Endothelial cell of umbilical vein (primary cell): ENCODE measurements around the gene PNPLA7. TPM values are rescaled to one million over a fixed set of nuclear protein-coding genes. Genes with fewer than 3 reads are reported as not detected.

Experiments
- BruUV-seq: library from RNA; stranded (reverse); fragments of 400-500 nt; replicated peaks from 2 replicates; lab custom pipeline; 2021; lab: Mats Ljungman, UMichigan
- CTCF ChIA-PET: fragments of 300-600, 350-600 bp; sonication (Branson Sonifier 250); formaldehyde crosslinking; loops from one replicate; lab custom pipeline; 2021; ENCODE audit warnings: antibody characterized with exemption, inconsistent platforms; lab: Charles Lee
- POLR2A ChIA-PET: fragments of 300-600, 350-600 bp; sonication (Branson Sonifier 250); formaldehyde crosslinking; loops from one replicate; lab custom pipeline; 2021; ENCODE audit warnings: antibody characterized with exemption, inconsistent platforms; lab: Charles Lee
- DNase-seq: peaks from one replicate; pipeline ENCODE4 v3.0.0-alpha.2; 2011; ENCODE audit warnings: low read depth, low spot score
- FAIRE-seq: peaks from 2 replicates; lab custom pipeline; 2011; peaks lifted over from hg19 to GRCh38; lab: Jason Lieb, UNC
- H2AFZ ChIP-seq: 2 replicates; pipeline ENCODE4 v1.6.0; 2012; ENCODE audit warnings: low read depth, low read length, control low read depth, inconsistent platforms
- H3K27ac ChIP-seq: 2 replicates; pipeline ENCODE4 v1.5.1; 2011; ENCODE audit warnings: low read depth, mild to moderate bottlenecking, control low read depth, low read length, moderate library complexity; ENCODE audit not compliant: insufficient read depth
- H3K27me3 ChIP-seq, 2 experiments: 2 replicates each; pipeline versions ENCODE4 v1.6.0 to v1.6.1; 2011; ENCODE audit warnings: low read length in 2 of 2, mixed read lengths in 1 of 2; ENCODE audit not compliant: control insufficient read depth in 2 of 2, insufficient read depth in 2 of 2
- H3K36me3 ChIP-seq, 2 experiments: 2 replicates in 1 of 2; 3 replicates in 1 of 2; pipeline ENCODE4 v1.5.1; 2011; ENCODE audit warnings: low read length in 2 of 2, mild to moderate bottlenecking in 1 of 2, moderate library complexity in 1 of 2; ENCODE audit not compliant: control insufficient read depth in 2 of 2, insufficient read depth in 2 of 2; ENCODE audit errors: extremely low read depth in 1 of 2
- H3K4me1 ChIP-seq: 3 replicates; pipeline ENCODE4 v1.5.1; 2011; ENCODE audit warnings: mild to moderate bottlenecking, low read length; ENCODE audit not compliant: control insufficient read depth, insufficient read depth; ENCODE audit errors: extremely low read depth
- H3K4me2 ChIP-seq: 2 replicates; pipeline ENCODE4 v1.6.1; 2011; ENCODE audit warnings: low read length, control low read depth, mixed read lengths; ENCODE audit not compliant: insufficient read depth
- H3K4me3 ChIP-seq, 3 experiments: fragments of 200-600 bp in 1 of 3; sonication (generic), shearing (Covaris generic) in 1 of 3; replicated peaks in 1 of 3; 2 replicates each; pipeline ENCODE4 v1.5.1; 2011 to 2016; ENCODE audit warnings: control low read depth in 3 of 3, low read length in 3 of 3, mild to moderate bottlenecking in 2 of 3, inconsistent platforms in 1 of 3, low read depth in 1 of 3, moderate library complexity in 1 of 3; ENCODE audit not compliant: insufficient read depth in 1 of 3
- H3K79me2 ChIP-seq: 2 replicates; pipeline ENCODE4 v1.6.0; 2012; ENCODE audit warnings: low read length, inconsistent platforms; ENCODE audit not compliant: control insufficient read depth, insufficient read depth
- H3K9ac ChIP-seq: replicated peaks from 2 replicates; pipeline ENCODE3; 2011; ENCODE audit warnings: low read length, control low read depth; ENCODE audit not compliant: insufficient read depth; ENCODE audit errors: extremely low read depth
- H3K9me1 ChIP-seq: replicated peaks from 3 replicates; pipeline ENCODE4 v1.6.0; 2011; ENCODE audit warnings: mild to moderate bottlenecking, low read length; ENCODE audit not compliant: control insufficient read depth, insufficient read depth; ENCODE audit errors: extremely low read depth
- H3K9me3 ChIP-seq: replicated peaks from 2 replicates; pipeline ENCODE4 v1.5.1; 2012; ENCODE audit warnings: low read length, inconsistent platforms; ENCODE audit not compliant: control insufficient read depth, insufficient read depth
- H4K20me1 ChIP-seq: replicated peaks from 2 replicates; pipeline ENCODE3; 2011; ENCODE audit warnings: mild to moderate bottlenecking, low read length; ENCODE audit not compliant: control insufficient read depth, insufficient read depth; ENCODE audit errors: extremely low read depth
- CTCF ChIP-seq, 2 donors: IDR thresholded peaks; 1 replicate in 1 of 2; 2 replicates in 1 of 2; pipeline ENCODE4 v1.5.1; 2011; ENCODE audit warnings: low read length in 2 of 2, mild to moderate bottlenecking in 2 of 2, moderate library complexity in 2 of 2, control low read depth in 1 of 2, inconsistent platforms in 1 of 2, low read depth in 1 of 2; ENCODE audit not compliant: insufficient read depth in 1 of 2; ENCODE audit errors: extremely low read depth in 1 of 2
- EZH2 ChIP-seq: IDR thresholded peaks from 2 replicates; pipeline ENCODE4 v1.6.1; 2012; ENCODE audit warnings: borderline replicate concordance, low read depth, mild to moderate bottlenecking, moderate library complexity, low read length, inconsistent platforms; ENCODE audit not compliant: severe bottlenecking
- FOS ChIP-seq: IDR thresholded peaks from 2 replicates; pipeline ENCODE4 v1.6.1; 2011; ENCODE audit warnings: mild to moderate bottlenecking, low read length, moderate library complexity, borderline replicate concordance; ENCODE audit not compliant: insufficient read depth
- GATA2 ChIP-seq: IDR thresholded peaks from 2 replicates; pipeline ENCODE4 v1.7.0; 2011; ENCODE audit warnings: low read depth, mild to moderate bottlenecking, moderate library complexity, mixed read lengths, low read length; ENCODE audit not compliant: insufficient read length, insufficient read depth
- JUN ChIP-seq: IDR thresholded peaks from 2 replicates; pipeline ENCODE4 v1.6.1; 2011; ENCODE audit warnings: borderline replicate concordance, low read depth; ENCODE audit not compliant: insufficient read length, insufficient read depth
- MAX ChIP-seq: IDR thresholded peaks from 2 replicates; pipeline ENCODE4 v1.6.1; 2011; ENCODE audit not compliant: insufficient read depth, insufficient read length
- MYC ChIP-seq: IDR thresholded peaks from one replicate; pipeline ENCODE4 v1.6.1; 2011; ENCODE audit warnings: mild to moderate bottlenecking, low read depth, low read length
- POLR2A ChIP-seq: IDR thresholded peaks from 2 replicates; pipeline ENCODE4 v1.6.1; 2012; ENCODE audit warnings: low read depth, mild to moderate bottlenecking, control low read depth, low read length
- POLR2AphosphoS5 ChIP-seq: IDR thresholded peaks from 2 replicates; pipeline ENCODE4 v1.6.1; 2012; ENCODE audit warnings: low read depth, mild to moderate bottlenecking, control low read depth, low read length, moderate library complexity; ENCODE audit not compliant: insufficient read depth
- dilution Hi-C: fragments of 300-500 bp; cut with MboI; formaldehyde crosslinking; loops from one replicate; pipeline ENCODE4 v1.15.0; 2019; ENCODE audit warnings: low sequenced_read_pairs; ENCODE audit not compliant: extremely low pct_ligation_motif_present
- intact Hi-C: fragments of 100-400 bp; cut with micrococcal nuclease; formaldehyde crosslinking; loops from one replicate; pipeline ENCODE4 v1.10.0; 2022
- polyA plus RNA-seq, 4 experiments: library from polyadenylated mRNA; depleted of rRNA in 3 of 4; stranded (reverse) in 3 of 4; unstranded in 1 of 4; fragments of >200 nt; gene quantifications; 2 replicates each; pipeline versions ENCODE4 v1.2.1 to v1.2.3, GENCODE V29; 2011 to 2012; ENCODE audit warnings: missing spikeins in 1 of 4
- total RNA-seq: library from RNA; stranded (reverse); gene quantifications from 2 replicates; pipeline ENCODE4 v1.2.3, GENCODE V29; 2021

PNPLA7 gene
- total and polyA plus RNA-seq, 2 donors (not counting 3 experiments of a cell fraction or from before 2014, with no cell fraction given): 1.0 to 1.9 TPM

GRCh38 chr9:137499858-137500661, 50.1 kb downstream of the PNPLA7 start:
- Histone ChIP-seq H3K9me1 (no peaks in the 10 kb centered on the region), H3K9me3 (no peaks in the 10 kb centered on the region), H3K4me3 (no peak overlapping the region), H3K27me3 (no peaks in the 10 kb centered on the region), H3K4me2 (no peak overlapping the region), H3K9ac (no peak overlapping the region), H4K20me1 (no peaks in the 10 kb centered on the region), H3K27ac (no peak overlapping the region), H3K4me1 (no peaks in the 10 kb centered on the region), H2AFZ (no peak overlapping the region), H3K36me3 (no peaks in the 10 kb centered on the region), H3K79me2 (no peaks in the 10 kb centered on the region)
- no TSS peak for BruUV-seq
- ChIA-PET POLR2A (interaction anchor here (0.6 to 0.7 kb wide), 2 partner anchors 18 to 214 kb away, joined by 5 to 6 read pairs; no protein-coding TSS in a partner anchor), CTCF (interaction anchor here (1.0 to 1.5 kb wide), 3 partner anchors 10 to 198 kb away, joined by 3 read pairs; partner anchors contain the start of gene NRARP)
- dilution Hi-C loops (no loop called here), intact Hi-C loops (no loop called here)
- DNase-seq: no peak
- no peak for FAIRE-seq
- no peak for TF ChIP-seq POLR2AphosphoS5

- H3K4me1 ChIP-seq: no peaks in the 10 kb centered on the region
- CTCF ChIA-PET: interaction anchor here (1.0 to 1.5 kb wide), 3 partner anchors 9 to 197 kb away, joined by 3 read pairs; partner anchors contain the start of gene NRARP
- dilution Hi-C loops (no loop called here), intact Hi-C loops (no loop called here)
- H3K4me3 ChIP-seq: no peak overlapping the region
- no peaks in the 10 kb centered on the region for H3K79me2 ChIP-seq
- no peak for DNase-seq
- no peaks in the 10 kb centered on the region for H4K20me1 ChIP-seq
- TF ChIP-seq POLR2AphosphoS5 (no peak), MAX (no peak), FOS (no peak), CTCF (IDR thresholded peaks at IDR 0.05; ENCODE audit: extremely low read depth in 1 of 2, insufficient read depth in 1 of 2, low read depth in 1 of 2, low read length in 2 of 2) (no peak), MYC (no peak), POLR2A (no peak), EZH2 (no peak), GATA2 (no peak), JUN (no peak)
- H2AFZ ChIP-seq: no peak overlapping the region
- H3K9me1 ChIP-seq: no peaks in the 10 kb centered on the region
- H3K4me2 ChIP-seq: no peak overlapping the region
- no peak overlapping the region for H3K27ac ChIP-seq
- H3K9ac ChIP-seq: no peak overlapping the region
- H3K27me3 ChIP-seq: no peaks in the 10 kb centered on the region
- no TSS peak for BruUV-seq
- FAIRE-seq: no peak
- H3K36me3 ChIP-seq: no peaks in the 10 kb centered on the region
- no peaks in the 10 kb centered on the region for H3K9me3 ChIP-seq
- POLR2A ChIA-PET: interaction anchor here (0.6 kb wide), 1 partner anchor 213 kb away, joined by 5 read pairs; no protein-coding TSS in a partner anchor
Measured at GRCh38 chr9:137499416-137499815, 50.8 kb downstream of the PNPLA7 start.
